WTC11 (cell line): ENCODE data around the gene FUT8.

Experiments
- CREM ChIP-seq: sonication (generic); formaldehyde crosslinking; IDR thresholded peaks from 2 replicates; pipeline ENCODE4 v1.8.1; 2022; ENCODE audit warnings: mild to moderate bottlenecking, missing genetic modification reagents, moderate library complexity
- CTCF ChIP-seq: fragments of 200-600 bp; IDR thresholded peaks from 2 replicates; pipeline ENCODE4 v1.8.0; 2022; ENCODE audit warnings: antibody characterized with exemption
- IRF2 ChIP-seq: sonication (generic); formaldehyde crosslinking; IDR thresholded peaks from 2 replicates; pipeline ENCODE4 v1.8.0; 2022; ENCODE audit warnings: low read depth, missing genetic modification reagents, borderline replicate concordance
- MAX ChIP-seq: sonication (generic); formaldehyde crosslinking; IDR thresholded peaks from 2 replicates; pipeline ENCODE4 v1.8.0; 2022; ENCODE audit warnings: mild to moderate bottlenecking, missing genetic modification reagents
- MXD4 ChIP-seq: fragments of 250-450 bp; sonication (Bioruptor Pico); IDR thresholded peaks from 2 replicates; pipeline ENCODE4 v1.8.0; 2021; ENCODE audit warnings: mild to moderate bottlenecking, moderate library complexity, borderline replicate concordance
- NR2C2 ChIP-seq: sonication (generic); formaldehyde crosslinking; IDR thresholded peaks from 2 replicates; pipeline ENCODE4 v1.8.0; 2022; ENCODE audit warnings: mild to moderate bottlenecking, missing genetic modification reagents
- ZBTB21 ChIP-seq: sonication (generic); formaldehyde crosslinking; IDR thresholded peaks from 2 replicates; pipeline ENCODE4 v1.8.1; 2023; ENCODE audit warnings: mild to moderate bottlenecking, missing genetic modification reagents, borderline replicate concordance
- ZNF416 ChIP-seq: fragments of 250-450 bp; sonication (Bioruptor Pico); IDR thresholded peaks from 2 replicates; pipeline ENCODE4 v1.9.0; 2021; ENCODE audit warnings: mild to moderate bottlenecking, inconsistent platforms

- TF ChIP-seq MXD4 (CRISPR knock-in tag) (no peak), ZNF416 (CRISPR knock-in tag) (no peak), CTCF (no peak), CREM (CRISPR knock-in tag) (no peak), NR2C2 (CRISPR knock-in tag) (no peak), ZBTB21 (CRISPR knock-in tag) (no peak), IRF2 (no peak), MAX (CRISPR knock-in tag) (no peak)
These were observed 316.1 kb downstream of the FUT8 start for GRCh38 chr14:65728604-65729003.
